ENCODE measurements around the gene KAT14.

- no peak for TF ChIP-seq EZH2 (IDR thresholded peaks at IDR 0.05; ENCODE audit: borderline replicate concordance, low read length)
- TF ChIP-seq CTCF (conservative IDR thresholded peaks at IDR 0.05 in 1 of 2, IDR thresholded peaks at IDR 0.05 in 1 of 2; ENCODE audit: extremely low read depth in 1 of 2, insufficient read depth in 1 of 2, low read depth in 1 of 2, low read length in 2 of 2), result no peak
Measured at GRCh38 chr20:18101125-18101810, 36.4 kb upstream of the KAT14 start.
